Measurements from ENCODE around the gene CENPW.

The CENPW gene

DNA sequence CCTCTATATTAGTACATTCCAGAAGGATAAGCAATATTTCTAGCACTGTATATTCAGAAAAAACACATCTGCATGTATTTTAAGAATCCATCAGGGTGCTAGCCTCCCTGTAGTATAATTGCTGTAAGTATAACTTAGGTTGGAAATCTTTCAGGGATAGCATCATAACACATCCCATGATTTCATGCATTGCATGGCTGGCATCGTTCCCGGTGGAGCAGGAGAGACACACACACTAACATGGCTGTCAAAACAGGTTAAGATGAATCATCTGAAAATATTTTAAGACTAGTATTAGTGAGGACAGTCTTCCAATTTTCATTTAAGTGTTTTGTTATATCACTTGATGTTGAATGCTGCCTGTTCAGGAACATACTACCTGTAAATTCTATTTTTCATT is 32.1 kb upstream of the CENPW start:
- no peaks in the 10 kb centered on the region for H3K27me3 Mint-ChIP-seq (ENCODE audit: low read depth)
- peaks cover 4% of the 10 kb centered on the region for H3K4me1 Mint-ChIP-seq
- H3K27ac Mint-ChIP-seq: peak overlapping the region in 1 of 3 experiments; percentile 47
- H3K4me3 Mint-ChIP-seq: no peak overlapping the region
- no peaks in the 10 kb centered on the region for H3K9me3 Mint-ChIP-seq
- no peaks in the 10 kb centered on the region for H3K36me3 Mint-ChIP-seq (ENCODE audit: low read depth)
- TF ChIP-seq, protein P1, sequence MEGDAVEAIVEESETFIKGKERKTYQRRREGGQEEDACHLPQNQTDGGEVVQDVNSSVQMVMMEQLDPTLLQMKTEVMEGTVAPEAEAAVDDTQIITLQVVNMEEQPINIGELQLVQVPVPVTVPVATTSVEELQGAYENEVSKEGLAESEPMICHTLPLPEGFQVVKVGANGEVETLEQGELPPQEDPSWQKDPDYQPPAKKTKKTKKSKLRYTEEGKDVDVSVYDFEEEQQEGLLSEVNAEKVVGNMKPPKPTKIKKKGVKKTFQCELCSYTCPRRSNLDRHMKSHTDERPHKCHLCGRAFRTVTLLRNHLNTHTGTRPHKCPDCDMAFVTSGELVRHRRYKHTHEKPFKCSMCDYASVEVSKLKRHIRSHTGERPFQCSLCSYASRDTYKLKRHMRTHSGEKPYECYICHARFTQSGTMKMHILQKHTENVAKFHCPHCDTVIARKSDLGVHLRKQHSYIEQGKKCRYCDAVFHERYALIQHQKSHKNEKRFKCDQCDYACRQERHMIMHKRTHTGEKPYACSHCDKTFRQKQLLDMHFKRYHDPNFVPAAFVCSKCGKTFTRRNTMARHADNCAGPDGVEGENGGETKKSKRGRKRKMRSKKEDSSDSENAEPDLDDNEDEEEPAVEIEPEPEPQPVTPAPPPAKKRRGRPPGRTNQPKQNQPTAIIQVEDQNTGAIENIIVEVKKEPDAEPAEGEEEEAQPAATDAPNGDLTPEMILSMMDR (IDR thresholded peaks at IDR 0.05; ENCODE audit: unreplicated experiment in 3 of 3): no peak

DNA sequence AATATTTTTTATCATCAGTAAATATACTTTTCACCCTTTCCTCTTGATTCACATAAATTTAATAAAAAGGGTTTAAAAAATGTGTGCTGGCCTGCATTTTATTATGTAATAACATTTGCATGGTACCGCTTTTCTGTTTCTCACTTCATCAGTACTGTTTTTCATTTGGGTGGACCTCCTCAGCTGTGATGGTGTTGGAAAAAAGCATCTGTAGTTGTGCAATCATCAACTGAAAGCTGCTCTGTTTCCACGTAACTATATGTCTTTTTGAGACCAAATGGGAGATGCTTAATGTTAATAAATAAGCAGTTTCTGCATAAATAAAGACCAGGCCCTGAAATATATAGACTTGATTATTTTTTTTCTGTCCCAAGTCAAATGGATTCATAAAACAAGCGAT is 31.6 kb upstream of the CENPW start:
- Mint-ChIP-seq H3K4me1 (peaks cover 4% of the 10 kb centered on the region), H3K36me3 (ENCODE audit: low read depth) (no peaks in the 10 kb centered on the region), H3K4me3 (no peak overlapping the region), H3K27me3 (ENCODE audit: low read depth) (no peaks in the 10 kb centered on the region), H3K9me3 (no peaks in the 10 kb centered on the region), H3K27ac (no peak overlapping the region)
- TF ChIP-seq, protein P1 (IDR thresholded peaks at IDR 0.05; ENCODE audit: unreplicated experiment in 3 of 3): no peak

DNA sequence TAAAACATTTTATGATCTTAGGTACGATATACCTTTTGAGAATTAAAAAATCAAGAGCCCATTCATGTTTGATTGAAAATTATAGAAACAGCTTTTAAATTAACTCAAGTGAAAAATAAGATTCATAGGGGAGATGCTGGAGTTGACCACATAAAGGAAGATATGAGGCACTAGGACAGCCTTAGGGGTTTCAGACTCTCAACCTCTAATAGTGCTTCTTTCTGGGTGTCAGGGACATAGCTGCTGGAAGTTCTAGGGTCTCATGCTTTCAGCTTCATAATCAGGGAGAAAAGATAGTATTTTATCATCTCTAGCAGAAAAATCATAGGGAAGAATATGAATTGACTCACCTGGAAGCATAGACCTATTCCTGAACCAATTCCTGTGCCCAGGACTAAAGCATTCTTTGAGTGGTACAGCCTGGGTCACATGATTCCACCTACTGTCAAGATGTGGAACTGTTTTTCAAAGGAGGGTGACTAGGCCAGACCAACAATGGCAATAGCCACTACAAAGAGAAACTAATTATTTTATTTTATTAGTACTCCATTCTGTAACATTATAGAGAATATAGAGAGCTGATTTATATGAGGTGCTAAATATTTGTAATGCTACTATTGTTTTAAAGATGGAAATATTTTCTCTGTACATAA is 27.8 kb upstream of the CENPW start:
- no peaks in the 10 kb centered on the region for H3K9me3 Mint-ChIP-seq
- no peak overlapping the region for H3K4me3 Mint-ChIP-seq
- no peak overlapping the region for H3K27ac Mint-ChIP-seq
- TF ChIP-seq, protein P1 (IDR thresholded peaks at IDR 0.05; ENCODE audit: unreplicated experiment in 3 of 3): peak in 1 of 3 experiments; percentile 8
- H3K4me1 Mint-ChIP-seq: peaks cover 4% of the 10 kb centered on the region
- no peaks in the 10 kb centered on the region for H3K27me3 Mint-ChIP-seq (ENCODE audit: low read depth)
- H3K36me3 Mint-ChIP-seq (ENCODE audit: low read depth): no peaks in the 10 kb centered on the region

DNA sequence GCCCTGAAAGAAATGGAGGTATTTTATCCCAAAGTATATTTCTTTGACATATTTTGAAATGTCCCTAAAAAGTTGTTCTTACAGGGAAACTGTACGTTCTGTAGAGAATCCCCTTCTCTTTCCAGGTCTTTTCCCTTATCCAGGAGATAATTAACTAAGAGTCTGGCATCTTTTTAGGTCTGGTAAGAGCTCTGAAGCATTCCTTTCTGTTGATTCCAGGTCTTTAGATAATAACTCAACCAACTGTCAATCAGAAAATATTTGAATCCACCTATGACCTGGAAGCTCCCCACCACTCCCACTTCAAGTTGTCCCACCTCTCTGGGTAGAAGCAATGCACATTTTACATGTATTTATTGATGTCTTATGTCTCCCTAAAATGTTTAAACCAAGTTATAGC is 26.0 kb upstream of the CENPW start:
- Mint-ChIP-seq H3K4me3 (no peak overlapping the region), H3K4me1 (no peaks in the 10 kb centered on the region), H3K36me3 (ENCODE audit: low read depth) (no peaks in the 10 kb centered on the region), H3K27me3 (ENCODE audit: low read depth) (no peaks in the 10 kb centered on the region), H3K27ac (no peak overlapping the region), H3K9me3 (no peaks in the 10 kb centered on the region)
- TF ChIP-seq, protein P1 (IDR thresholded peaks at IDR 0.05; ENCODE audit: unreplicated experiment in 3 of 3): no peak

DNA sequence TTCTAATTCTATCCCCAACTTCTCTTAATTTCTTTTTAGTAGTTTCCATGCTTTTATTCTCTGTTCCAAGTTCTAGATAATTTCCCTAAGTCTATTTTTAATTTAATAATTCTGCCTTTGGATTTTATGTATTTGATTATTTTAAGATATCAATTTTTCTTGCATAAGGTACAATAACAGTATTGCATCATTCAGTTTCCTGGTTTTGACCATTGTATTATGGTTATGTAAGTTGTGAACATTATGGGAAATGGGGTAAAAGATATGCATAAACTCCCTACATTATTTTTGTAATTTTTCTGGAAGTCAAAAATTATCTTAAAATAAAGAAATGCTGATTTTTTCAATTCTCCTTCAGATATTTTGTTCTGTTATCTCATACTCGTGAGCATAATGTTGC is 21.1 kb upstream of the CENPW start:
- TF ChIP-seq, protein P1 (IDR thresholded peaks at IDR 0.05; ENCODE audit: unreplicated experiment in 3 of 3): no peak
- Mint-ChIP-seq H3K9me3 (no peaks in the 10 kb centered on the region), H3K27ac (no peak overlapping the region), H3K27me3 (ENCODE audit: low read depth) (no peaks in the 10 kb centered on the region), H3K4me3 (no peak overlapping the region), H3K36me3 (ENCODE audit: low read depth) (no peaks in the 10 kb centered on the region), H3K4me1 (no peaks in the 10 kb centered on the region)

DNA sequence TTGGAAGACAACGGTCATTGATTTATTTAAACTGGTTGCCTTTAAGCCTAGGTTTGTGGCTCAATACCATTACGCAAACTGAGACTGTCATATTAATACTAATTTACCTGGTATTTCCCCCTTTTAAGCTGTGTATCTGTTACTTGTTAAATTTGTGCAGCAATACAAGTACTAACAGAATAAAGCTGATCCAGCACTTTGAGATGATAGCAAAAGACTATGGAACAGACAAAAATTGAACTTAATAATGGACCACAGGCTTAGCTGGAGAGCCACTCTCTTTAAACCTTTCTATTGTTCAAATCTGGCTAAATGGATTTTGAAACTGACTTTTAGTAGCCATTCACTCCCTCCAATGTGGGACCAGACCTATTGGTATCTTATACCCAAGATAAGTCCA is 6.2 kb upstream of the CENPW start:
- no peak overlapping the region for H3K4me3 Mint-ChIP-seq
- TF ChIP-seq, protein P1 (IDR thresholded peaks at IDR 0.05; ENCODE audit: unreplicated experiment in 3 of 3): no peak
- no peaks in the 10 kb centered on the region for H3K9me3 Mint-ChIP-seq
- no peaks in the 10 kb centered on the region for H3K27me3 Mint-ChIP-seq (ENCODE audit: low read depth)
- no peaks in the 10 kb centered on the region for H3K4me1 Mint-ChIP-seq
- no peaks in the 10 kb centered on the region for H3K36me3 Mint-ChIP-seq (ENCODE audit: low read depth)
- H3K27ac Mint-ChIP-seq: no peak overlapping the region

All from nephron (organoid).